Raji (cell line): ENCODE results near the gene BCAR3.

ENCODE experiments used
- POLR2A ChIP-seq: IDR thresholded peaks from 2 replicates; pipeline ENCODE4 v1.6.1; 2011; ENCODE audit warnings: low read depth, low read length, control low read depth; ENCODE audit not compliant: insufficient read depth

The BCAR3 gene

DNA sequence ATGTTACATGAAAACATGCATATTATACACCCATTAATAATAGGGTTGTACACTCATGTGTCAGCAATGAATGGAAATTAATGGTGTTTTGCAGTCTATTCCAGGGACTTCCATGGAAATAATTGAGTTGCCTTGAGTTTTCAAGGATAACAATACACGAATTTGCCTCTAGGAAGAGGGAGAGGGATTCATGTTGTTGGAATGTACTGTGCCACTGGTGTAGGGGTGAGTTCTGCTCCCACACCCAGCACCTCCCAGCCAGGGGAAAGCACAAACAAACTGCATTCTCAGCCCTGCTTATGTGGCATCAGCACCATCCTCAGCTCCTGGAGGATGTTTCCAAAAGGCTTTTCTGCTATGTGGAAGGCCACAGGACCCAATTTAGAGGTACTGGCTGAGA is 57.8 kb downstream of the BCAR3 start:
- no peak for TF ChIP-seq POLR2A

DNA sequence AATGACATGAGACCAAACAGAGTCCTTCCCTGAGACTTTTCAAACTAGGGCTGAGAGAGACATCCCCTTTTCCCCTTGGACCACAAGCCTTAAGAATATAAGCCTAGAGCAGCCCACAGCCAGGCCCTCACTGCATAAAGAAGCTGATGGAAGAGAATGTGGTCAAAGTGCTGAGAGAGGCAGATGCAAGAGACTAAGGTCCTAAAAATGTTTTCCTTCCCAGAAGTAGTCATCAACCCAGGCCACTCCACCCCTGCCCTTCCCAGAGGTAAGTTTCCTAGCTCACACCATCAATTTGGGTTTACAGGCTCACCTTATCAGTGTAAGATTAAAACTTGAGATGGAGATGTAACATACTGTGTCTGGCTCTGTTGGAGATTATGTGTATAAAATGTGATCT is 58.2 kb downstream of the BCAR3 start:
- TF ChIP-seq POLR2A, result no peak

DNA sequence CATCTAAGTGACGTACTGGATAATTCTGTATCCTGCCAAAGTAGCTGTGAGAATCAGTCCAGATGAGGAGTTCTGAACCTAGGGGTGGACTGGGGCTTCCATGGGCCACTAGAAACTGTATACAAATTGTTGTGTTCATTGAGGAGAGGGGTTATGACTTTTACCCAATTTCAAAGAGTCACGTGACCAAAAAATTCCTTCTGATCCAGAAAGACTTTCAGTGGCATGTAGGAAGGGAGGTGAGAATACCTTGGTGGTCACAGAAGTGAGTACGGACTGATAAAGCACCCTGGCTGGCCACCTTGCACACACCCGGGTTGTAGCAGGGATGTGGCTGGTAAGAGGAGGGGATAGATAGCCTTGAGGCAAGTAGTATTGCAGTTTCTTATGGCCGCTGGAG is 60.4 kb downstream of the BCAR3 start:
- TF ChIP-seq POLR2A, result no peak

GRCh38 chr1:93620841-93621210 is 60.8 kb downstream of the BCAR3 start:
- no peak for TF ChIP-seq POLR2A

DNA sequence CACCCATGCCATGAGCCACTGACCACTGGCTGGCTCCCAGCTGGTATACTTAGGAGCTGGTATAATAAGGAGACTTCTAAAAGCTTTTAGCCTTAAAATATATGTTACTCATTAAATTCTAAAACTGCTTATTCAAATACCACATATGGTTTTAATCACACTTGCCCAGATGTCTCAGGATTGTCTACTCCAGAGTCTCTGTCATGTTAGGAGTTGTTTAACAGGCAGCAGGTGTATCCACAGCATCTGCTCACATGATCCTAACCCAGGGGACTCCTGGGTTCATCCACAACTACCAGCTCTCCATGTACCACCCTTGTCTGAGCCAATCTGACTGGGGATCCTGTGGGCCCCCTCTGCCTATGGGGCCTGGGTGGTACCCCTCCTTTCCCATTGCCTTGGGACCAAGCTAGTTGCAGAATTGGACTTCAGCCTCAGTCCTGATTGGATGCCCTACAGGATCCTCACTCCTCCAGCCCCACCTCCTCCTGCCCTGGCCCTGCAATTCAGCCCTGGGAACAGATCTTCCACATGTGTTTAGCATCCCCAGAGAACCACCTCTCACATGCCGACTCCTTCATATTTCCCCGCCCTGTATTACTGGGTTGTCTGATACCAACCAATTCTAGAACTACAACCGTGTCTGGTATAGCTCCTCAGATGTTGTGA is 61.3 kb downstream of the BCAR3 start:
- TF ChIP-seq POLR2A, result no peak

DNA sequence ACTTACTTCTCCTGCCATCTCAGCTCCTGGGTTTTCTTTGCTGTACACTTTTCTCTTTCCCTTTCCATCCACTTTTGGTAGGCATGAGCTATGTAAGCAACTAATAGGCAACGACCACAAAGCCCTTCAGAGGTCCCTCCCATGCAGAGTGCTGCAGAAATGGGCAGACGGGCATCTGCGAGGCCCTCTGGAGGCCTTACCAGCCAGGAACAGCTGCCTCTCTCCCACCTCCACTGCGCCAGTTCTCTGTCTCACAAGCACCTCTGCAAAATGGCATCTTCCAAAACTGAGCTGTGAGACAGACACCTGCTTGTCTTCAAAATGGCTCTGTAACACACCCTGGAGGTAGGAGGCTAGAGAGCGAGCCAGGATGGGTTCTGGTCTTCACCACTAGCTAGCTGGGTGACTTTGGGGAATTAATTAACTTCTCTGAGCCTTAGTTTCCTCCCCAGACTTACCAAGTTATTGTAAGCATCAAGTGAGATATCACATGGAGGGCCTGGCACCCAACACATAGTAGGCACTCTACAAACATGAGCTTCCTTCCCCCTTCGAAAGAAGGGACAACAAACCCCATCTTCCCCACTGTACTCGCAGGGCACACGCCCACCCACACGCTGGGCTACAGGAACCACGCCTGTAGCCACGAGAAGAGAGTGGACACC is 62.0 kb downstream of the BCAR3 start:
- TF ChIP-seq POLR2A, result no peak

DNA sequence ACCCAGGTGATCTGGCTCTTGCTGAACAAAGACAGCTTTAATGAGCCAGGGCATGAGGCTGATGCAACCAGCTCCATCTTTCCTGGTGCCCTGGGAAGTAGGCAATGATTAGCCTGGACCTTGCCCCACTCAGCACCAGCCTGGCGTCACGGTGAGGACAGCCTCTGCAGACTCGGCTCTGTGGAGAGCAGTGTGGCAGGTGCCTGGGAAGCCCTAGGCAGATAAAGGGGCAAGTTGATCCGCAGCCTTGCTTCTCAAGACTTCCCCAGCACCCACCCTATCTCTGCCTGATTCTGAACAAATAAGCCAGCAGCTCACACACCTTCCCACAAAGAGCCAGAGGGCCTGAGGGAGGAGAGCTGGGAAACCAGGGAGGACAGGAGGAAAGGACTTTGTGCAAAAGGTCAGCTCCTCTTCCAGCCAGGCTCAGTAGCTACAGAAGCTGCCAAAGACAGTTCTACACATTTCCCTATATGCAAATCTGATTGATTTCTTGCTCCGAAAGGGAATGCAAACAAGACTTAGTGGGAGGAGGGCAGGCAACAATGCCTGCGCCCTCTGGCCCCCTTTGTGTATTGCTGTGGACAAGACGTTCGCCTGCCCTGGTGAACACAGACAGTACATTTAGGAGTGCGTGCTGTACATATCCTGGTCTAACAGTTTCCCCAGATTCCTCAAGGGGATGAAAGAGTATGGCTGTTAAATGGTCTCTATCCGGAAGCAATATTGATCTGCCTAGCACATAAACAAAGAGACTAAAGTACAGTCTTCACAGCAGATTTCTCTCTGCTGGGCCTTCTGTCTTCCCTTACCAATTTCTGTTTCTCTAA is 63.8 kb downstream of the BCAR3 start:
- TF ChIP-seq POLR2A, result no peak

- TF ChIP-seq POLR2A, result no peak
Observed at GRCh38 chr1:93616996-93617669, 64.5 kb downstream of the BCAR3 start.

GRCh38 chr1:93616221-93616995 is 65.2 kb downstream of the BCAR3 start:
- no peak for TF ChIP-seq POLR2A

- no peak for TF ChIP-seq POLR2A
Observed at GRCh38 chr1:93615582-93616150, 66.0 kb downstream of the BCAR3 start.

- no peak for TF ChIP-seq POLR2A
Observed at GRCh38 chr1:93614986-93615581, 66.6 kb downstream of the BCAR3 start.

- TF ChIP-seq POLR2A, result no peak
Observed at GRCh38 chr1:93614541-93614940, 67.1 kb downstream of the BCAR3 start.

DNA sequence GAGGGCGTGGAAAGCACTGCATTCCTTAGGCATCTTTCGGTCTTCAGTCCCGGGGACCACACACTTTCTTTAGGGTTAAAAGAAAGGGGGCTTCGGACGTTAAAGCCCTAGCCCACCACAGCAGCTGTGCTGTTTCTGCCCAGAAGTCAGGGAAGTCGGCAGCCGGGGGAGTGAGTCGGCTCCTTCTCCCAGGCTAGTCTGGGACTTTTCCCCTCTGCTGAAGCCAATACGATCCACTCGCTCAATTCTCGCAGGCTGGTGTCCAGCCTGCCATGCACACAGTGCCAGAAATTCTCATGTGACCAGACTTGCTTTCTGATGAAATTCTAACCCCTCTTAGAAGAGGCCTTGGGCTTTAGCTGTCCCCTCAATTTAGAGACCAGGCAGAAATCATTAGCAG is 67.7 kb downstream of the BCAR3 start:
- no peak for TF ChIP-seq POLR2A

DNA sequence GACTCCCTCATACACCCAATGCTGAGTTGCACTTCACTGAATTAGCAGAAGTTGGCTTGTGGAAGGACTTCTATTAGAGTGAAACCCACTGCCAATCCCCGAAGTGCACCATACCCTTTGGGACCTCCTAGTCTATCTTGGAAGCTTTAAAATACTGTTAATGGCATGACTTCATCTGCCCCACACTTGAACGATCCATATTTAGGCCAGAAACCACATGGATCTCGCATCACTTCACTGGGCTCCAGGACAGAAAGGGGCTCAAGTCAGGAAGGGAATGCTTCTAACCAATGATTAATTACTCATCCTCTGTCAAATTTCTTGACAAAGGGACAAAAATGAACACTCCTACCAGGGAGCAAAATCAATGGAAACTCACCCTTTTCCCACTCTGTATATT is 69.1 kb downstream of the BCAR3 start:
- TF ChIP-seq POLR2A, result no peak
